ENCODE measurements around the gene MPZL3.

The MPZL3 gene

DNA sequence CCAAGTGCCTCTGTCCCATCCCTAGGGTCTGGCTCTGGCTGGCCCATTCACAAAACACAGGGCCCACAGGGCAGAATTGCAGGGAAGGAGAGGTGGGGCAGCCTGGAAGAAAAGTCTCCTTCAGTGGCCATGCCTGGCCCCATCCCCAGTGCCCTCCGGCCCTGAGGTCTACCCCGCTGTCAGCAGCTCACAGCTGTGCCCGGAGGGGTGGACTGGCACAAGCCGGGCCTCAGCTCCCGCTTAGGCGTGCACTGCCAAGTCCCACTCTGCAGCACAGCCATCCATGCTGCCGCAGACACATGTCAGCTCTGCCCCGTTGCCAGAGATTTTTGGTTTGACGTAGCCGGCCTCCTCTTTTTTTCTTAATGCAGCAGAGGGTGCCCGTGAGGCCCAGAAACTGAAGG lies 71.9 kb downstream of the MPZL3 start:
- Mint-ChIP-seq H3K27ac (no peak overlapping the region), H3K36me3 (ENCODE audit: low read depth) (no peaks in the 10 kb centered on the region), H3K27me3 (peaks cover 3% of the 10 kb centered on the region), H3K4me3 (no peak overlapping the region), H3K9me3 (no peaks in the 10 kb centered on the region), H3K4me1 (ENCODE audit: low read depth) (no peaks in the 10 kb centered on the region)
- DNase-seq: no peak

DNA sequence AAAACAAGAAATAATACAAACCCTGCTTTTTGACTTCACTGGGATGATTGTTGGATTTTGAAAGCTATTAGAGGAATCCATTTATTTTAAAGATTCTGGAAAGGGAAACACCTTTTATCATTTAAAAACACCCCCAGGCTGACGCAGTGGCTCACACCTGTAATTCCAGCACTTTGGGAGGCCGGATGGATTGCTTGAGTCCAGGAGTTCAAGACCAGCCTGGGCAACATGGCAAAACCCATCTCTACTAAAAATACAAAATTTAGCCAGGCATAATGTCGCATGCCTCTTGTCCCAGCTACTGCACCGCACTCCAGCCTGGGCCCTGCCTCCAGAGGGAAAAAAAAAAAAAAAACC lies 75.4 kb downstream of the MPZL3 start:
- Mint-ChIP-seq H3K27me3 (no peaks in the 10 kb centered on the region), H3K4me1 (ENCODE audit: low read depth) (peaks cover 2% of the 10 kb centered on the region), H3K27ac (no peak overlapping the region)

More for the DNA sequence above, 75.4 kb downstream of the MPZL3 start:
- no peaks in the 10 kb centered on the region for H3K9me3 Mint-ChIP-seq
- H3K4me3 Mint-ChIP-seq: no peak overlapping the region
- no peak for DNase-seq
- no peaks in the 10 kb centered on the region for H3K36me3 Mint-ChIP-seq (ENCODE audit: low read depth)

All from activated T-cell treated with anti-CD3 and anti-CD28 coated beads, Interleukin-2, amount 50 U/mL, for 24 hours (primary cell).